SIG-M5 (cell line): ENCODE data around the gene TNFRSF9.
"Not testable (repeated sequence)": the region's sequence is repeated elsewhere in the genome, so short reads cannot be mapped to it uniquely, and the experiment has no call there.

Experiments
- DNase-seq: peaks from one replicate; lab custom pipeline; 2025; lab: John Stamatoyannopoulos, UW

TNFRSF9 gene

GRCh38 chr1:7940745-7941436, at the start of gene TNFRSF9:
Gene TNFRSF9 (minus strand): TSS chr1:7940839. CDS start chr1:7939994, 845 bp downstream.
- no peak for DNase-seq

GRCh38 chr1:7989762-7990428, 49.3 kb upstream of the TNFRSF9 start:
- no peak for DNase-seq

- no peak for DNase-seq
Observed at GRCh38 chr1:7988576-7988975, 47.9 kb upstream of the TNFRSF9 start.

DNA sequence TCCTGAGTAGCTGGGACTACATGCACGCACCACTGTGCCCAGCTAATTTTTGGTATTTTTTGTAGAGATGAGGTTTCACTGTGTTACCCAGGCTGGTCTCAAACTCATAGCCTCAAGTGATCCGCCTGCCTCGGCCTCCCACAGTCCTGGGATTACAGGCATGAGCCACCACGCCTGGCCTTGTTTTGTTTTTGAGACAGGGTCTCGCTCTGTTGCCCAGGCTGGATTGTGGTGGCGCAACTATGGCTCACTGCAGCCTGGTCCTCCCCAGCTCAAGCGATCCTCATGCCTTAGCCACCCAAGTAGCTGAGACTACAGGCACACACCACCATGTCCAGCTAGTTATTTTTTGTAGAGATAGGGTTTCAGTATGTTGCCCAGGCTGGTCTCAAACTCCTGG, 46.9 kb upstream of the TNFRSF9 start:
- no peak for DNase-seq

GRCh38 chr1:7985851-7986612, 45.4 kb upstream of the TNFRSF9 start:
- DNase-seq = no peak

- no peak for DNase-seq
Observed at GRCh38 chr1:7984811-7985210, 44.2 kb upstream of the TNFRSF9 start.

DNA sequence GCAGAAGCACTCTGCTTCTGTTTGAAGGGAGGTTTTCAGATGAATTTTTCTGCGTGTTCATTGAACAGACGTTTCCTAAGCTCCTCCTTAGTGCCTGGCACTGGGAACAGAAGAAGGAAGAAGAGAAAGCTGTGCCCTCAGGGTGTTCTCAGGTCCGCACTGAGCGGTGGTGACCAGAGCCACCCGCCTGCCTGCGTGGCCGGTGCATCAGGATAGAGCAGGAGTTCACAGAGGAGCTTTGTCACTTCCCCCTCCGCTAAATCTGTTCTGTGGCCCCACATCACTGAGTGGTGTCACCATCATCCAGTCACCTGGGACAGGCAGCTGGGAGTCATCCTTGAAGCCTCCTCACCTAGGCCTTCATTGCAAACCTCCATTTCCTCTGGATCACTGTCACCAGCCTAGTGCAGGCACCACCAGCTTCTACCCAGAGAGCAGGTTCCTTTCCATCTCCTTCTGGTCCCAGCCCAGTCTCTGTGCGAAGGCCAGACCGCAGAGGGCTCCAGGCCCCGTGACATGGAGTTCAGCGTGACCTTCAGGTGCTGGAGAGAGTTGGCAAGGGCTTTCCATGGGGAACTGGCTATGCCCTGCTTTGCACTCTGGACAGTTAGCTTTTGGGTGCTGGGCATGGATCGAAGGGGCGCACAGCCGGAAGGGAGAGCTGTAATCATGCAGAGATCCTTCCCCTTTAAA, 42.6 kb upstream of the TNFRSF9 start:
- DNase-seq = no peak

- no peak for DNase-seq
Observed at GRCh38 chr1:7980984-7981383, 40.3 kb upstream of the TNFRSF9 start.

DNA sequence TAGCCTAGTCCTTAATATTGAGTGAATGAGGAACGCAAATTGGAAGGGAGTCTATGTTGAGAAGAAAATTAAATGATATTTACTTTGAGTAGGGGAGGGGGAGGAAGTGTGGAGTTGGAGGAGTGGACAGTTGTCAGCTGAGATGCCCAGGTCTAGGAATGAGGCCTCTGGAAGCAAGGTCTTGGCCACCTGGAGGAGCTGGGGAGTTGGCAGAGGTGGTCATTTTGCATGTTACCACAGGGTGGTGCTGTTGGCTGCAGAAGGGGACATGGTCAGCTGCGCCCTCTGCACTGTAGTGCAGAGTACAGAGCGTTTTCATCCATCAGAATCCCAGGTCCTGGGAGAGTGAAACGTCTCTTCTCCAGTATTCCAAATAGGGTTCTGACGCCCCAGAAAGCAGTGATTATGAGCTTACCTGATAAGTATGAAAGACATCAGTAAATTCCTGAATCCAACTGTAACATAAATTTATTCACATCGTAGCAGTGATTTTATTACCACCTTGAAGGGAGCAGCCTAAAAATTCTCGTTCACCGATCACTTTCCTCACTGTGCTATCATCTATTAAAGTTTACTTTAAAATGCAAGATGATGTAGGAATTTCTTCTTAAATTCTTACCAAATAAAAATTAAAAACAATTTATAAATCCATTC, 34.7 kb upstream of the TNFRSF9 start:
- DNase-seq = no peak

- DNase-seq = no peak
Observed at GRCh38 chr1:7973086-7973485, 32.4 kb upstream of the TNFRSF9 start.

DNA sequence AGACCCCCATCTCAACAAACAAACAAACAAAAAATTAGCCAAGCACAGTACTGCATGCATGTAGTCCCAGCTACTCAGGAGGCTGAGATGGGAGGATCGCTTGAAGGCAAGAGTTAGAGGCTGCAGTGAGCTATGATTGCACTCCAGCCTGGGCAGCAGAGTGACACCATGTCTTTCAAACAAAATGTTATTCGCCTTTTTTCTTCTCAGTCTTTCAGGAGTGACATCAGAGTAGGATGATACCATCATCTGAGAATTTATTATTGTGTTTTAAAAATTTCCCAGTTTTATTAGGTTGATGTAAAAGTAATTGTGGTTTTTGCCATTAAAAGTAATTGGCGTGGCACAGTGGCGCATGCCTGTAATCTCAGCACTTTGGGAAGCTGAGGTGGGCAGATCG, 31.6 kb upstream of the TNFRSF9 start:
- no peak for DNase-seq

- no peak for DNase-seq
Observed at GRCh38 chr1:7971024-7971423, 30.4 kb upstream of the TNFRSF9 start.

- no peak for DNase-seq
Observed at GRCh38 chr1:7970246-7970645, 29.6 kb upstream of the TNFRSF9 start.

GRCh38 chr1:7967651-7968050, 27.0 kb upstream of the TNFRSF9 start:
- no peak for DNase-seq

- no peak for DNase-seq
Observed at GRCh38 chr1:7967196-7967595, 26.6 kb upstream of the TNFRSF9 start.

DNA sequence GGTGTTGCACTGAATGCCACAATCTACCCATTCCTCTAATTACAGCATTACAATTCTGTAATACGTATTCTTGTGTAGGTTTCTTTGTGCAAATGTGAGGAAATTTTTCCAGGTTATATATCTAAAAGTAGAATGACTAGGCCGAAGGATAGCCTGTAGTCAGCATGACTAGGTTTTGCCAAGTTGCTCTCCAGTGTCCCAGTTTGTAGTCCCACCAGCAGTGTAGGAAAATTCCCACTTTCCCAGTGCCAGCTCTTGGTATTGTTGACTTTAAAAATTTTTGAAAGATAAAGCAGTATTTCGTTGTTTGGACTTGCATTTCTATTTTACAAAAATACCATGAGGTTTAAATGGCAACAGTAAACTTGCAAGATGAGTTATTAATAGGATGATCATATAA, 23.8 kb upstream of the TNFRSF9 start:
- DNase-seq = no peak

DNA sequence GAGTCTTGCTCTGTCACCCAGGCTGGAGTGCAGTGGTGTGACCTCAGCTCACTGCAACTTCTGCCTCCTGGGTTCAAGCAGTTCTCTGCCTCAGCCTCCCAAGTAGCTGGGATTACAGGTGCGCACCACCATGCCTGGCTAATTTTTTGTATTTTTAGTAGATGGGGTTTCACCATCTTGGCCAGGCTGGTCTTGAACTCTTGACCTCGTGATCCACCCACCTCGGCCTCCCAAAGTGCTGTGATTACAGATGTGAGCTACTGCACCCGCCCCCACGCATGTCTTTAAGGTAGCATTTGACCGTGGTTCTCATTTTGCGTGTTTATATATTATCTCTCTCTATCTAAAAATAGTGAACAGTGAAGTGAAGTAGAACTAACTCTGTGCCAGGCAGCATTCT, 23.2 kb upstream of the TNFRSF9 start:
- DNase-seq = not testable (repeated sequence)

GRCh38 chr1:7963378-7963730, 22.7 kb upstream of the TNFRSF9 start:
- not testable (repeated sequence) for DNase-seq

DNA sequence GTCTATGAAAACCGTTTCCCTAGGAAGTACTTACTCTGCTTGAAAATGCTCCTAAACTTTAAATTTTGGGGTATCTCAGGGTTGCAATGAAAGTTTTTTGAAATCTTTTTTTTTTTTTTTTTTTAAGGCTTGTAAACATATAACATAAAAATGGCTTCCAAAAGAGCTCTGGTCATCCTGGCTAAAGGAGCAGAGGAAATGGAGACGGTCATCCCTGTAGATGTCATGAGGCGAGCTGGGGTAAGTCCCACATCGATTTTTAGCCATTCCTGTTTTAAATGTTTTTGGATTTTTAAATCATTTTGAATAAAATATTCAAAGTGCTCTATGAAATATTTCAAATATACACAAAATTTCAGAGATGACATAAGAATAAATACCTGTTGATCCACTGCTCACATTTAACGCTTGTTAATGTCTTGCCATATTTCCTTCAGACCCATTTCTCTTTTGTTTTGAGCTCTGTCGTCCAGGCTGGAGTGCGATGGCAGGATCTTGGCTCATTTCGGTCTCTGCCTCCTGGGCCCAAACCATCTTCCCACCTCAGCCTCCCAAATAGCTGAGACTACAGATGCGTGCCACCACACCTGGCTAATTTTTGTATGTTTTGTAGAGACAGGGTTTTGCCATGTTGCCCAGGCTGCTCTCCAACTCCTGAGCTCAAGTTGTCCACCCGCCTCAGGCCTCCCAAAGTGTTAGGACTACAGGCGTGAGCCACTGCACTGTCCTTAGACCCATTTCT, 22.2 kb upstream of the TNFRSF9 start:
- DNase-seq = no peak

- DNase-seq = no peak
Observed at GRCh38 chr1:7962014-7962335, 21.3 kb upstream of the TNFRSF9 start.

GRCh38 chr1:7961216-7962013, 20.8 kb upstream of the TNFRSF9 start, which contains the start of gene PARK7:
Gene PARK7 (plus strand): TSS chr1:7961711. CDS start chr1:7962786, 1,075 bp downstream.
- DNase-seq = peak; percentile 93
